Uterus (tissue), 4 donors: Measurements from ENCODE around the gene CFAP74. TPM values are rescaled to one million over a fixed set of nuclear protein-coding genes. Genes with fewer than 3 reads are reported as not detected.
A peak's percentile ranks its signal among the peaks of the same experiment; 100 is the strongest.

Experiments
- DNase-seq, 2 donors: peaks; one replicate each; pipeline ENCODE4 v3.0.0-alpha.2; 2019 to 2020
- H3K27ac ChIP-seq, 2 donors: fragments of 200-600 bp; sonication (generic); 1 replicate in 1 of 2; 2 replicates in 1 of 2; pipeline ENCODE4 v1.5.1; 2016 to 2018
- H3K27me3 ChIP-seq, 2 donors: fragments of 200-600 bp; sonication (generic); one replicate each; pipeline ENCODE4 v1.5.1; 2018 to 2019; ENCODE audit warnings: control low read depth in 1 of 2
- H3K36me3 ChIP-seq, 2 donors: fragments of 200-600 bp; sonication (generic); one replicate each; pipeline ENCODE4 v1.5.1; 2019; ENCODE audit warnings: control low read depth in 1 of 2
- H3K4me1 ChIP-seq, 2 donors: fragments of 200-600 bp; sonication (generic); one replicate each; pipeline ENCODE4 v1.5.1; 2018 to 2019; ENCODE audit warnings: control low read depth in 1 of 2
- H3K4me3 ChIP-seq, 2 donors: fragments of 200-600 bp; sonication (generic); 1 replicate in 1 of 2; 2 replicates in 1 of 2; pipeline ENCODE4 v1.5.1; 2018 to 2019; ENCODE audit warnings: mild to moderate bottlenecking in 1 of 2
- H3K9me3 ChIP-seq, 2 donors: fragments of 200-600 bp; sonication (generic); one replicate each; pipeline ENCODE4 v1.5.1; 2019; ENCODE audit warnings: control low read depth in 1 of 2
- CTCF ChIP-seq, 4 experiments: fragments of 200-600 bp in 2 of 4; fragments of 450-650 bp in 2 of 4; sonication (generic) in 2 of 4; IDR thresholded peaks; one replicate each; pipeline ENCODE4 v1.5.1; 2016 to 2019; ENCODE audit warnings: antibody characterized with exemption in 4 of 4, mild to moderate bottlenecking in 2 of 4, moderate library complexity in 1 of 4
- POLR2A ChIP-seq, 2 donors: fragments of 450-650 bp; IDR thresholded peaks; one replicate each; pipeline ENCODE4 v1.6.1; 2016; ENCODE audit warnings: antibody characterized with exemption in 2 of 2, mild to moderate bottlenecking in 1 of 2, moderate library complexity in 1 of 2
- intact Hi-C: fragments of 100-400 bp; cut with DNase I; formaldehyde crosslinking; loops from one replicate; pipeline ENCODE4 v1.15.1; 2023; ENCODE audit warnings: low total_unique reads
- total RNA-seq, 4 donors: library from RNA; depleted of rRNA in 3 of 4; stranded (reverse); fragments of >200 nt in 3 of 4; gene quantifications; one replicate each; pipeline versions ENCODE4 v1.1.0 to v1.2.4, GENCODE V29; 2014 to 2023
- donor health status: DM: yes; HTN: yes; CAD: no.

Gene CFAP74
- total RNA-seq, 4 donors from 2014 or later = 0.64 to 1.0 TPM; not detected in 2

- Histone ChIP-seq H3K4me3 (no peak overlapping the region), H3K36me3 (no peaks in the 10 kb centered on the region), H3K4me1 (no peaks in the 10 kb centered on the region), H3K9me3 (no peaks in the 10 kb centered on the region), H3K27me3 (no peaks in the 10 kb centered on the region), H3K27ac (no peak overlapping the region)
- TF ChIP-seq POLR2A (IDR thresholded peaks at IDR 0.05) = no peak
- intact Hi-C loops = no loop called here
- DNase-seq = no peak
These were observed 42.9 kb downstream of the CFAP74 start for GRCh38 chr1:1960480-1961196.

- Histone ChIP-seq H3K4me1 (no peaks in the 10 kb centered on the region), H3K4me3 (no peak overlapping the region), H3K27ac (no peak overlapping the region), H3K27me3 (no peaks in the 10 kb centered on the region), H3K36me3 (no peaks in the 10 kb centered on the region), H3K9me3 (no peaks in the 10 kb centered on the region)
- DNase-seq = peak; percentile 44 to 73
- intact Hi-C loops = no loop called here
- no peak for TF ChIP-seq POLR2A (IDR thresholded peaks at IDR 0.05)
- TF ChIP-seq CTCF (IDR thresholded peaks at IDR 0.05) = peak; percentile 40 to 72 (median 54)
These were observed 43.6 kb downstream of the CFAP74 start for GRCh38 chr1:1959840-1960479.

DNA sequence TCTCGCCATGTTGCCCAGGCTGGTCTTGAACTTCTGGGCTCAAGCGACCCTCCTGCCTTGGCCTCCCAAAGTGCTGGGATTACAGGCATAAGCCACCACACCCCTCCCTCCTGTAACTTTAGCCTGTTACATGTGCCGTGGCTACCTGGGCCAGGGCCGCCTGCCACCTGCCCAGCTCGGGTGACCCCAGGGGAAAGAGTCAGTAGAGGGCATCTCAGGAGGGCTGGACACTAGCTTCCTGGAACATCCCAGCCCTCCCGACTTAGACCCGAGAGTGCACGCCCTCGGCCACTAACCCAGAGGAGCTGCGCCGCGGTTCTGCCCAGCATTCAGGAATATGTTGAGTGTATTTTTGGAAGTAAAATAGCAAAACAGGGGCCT lies 44.1 kb downstream of the CFAP74 start:
- Histone ChIP-seq H3K27me3 (no peaks in the 10 kb centered on the region), H3K27ac (no peak overlapping the region), H3K36me3 (no peaks in the 10 kb centered on the region), H3K9me3 (no peaks in the 10 kb centered on the region), H3K4me3 (no peak overlapping the region), H3K4me1 (no peaks in the 10 kb centered on the region)
- no peak for DNase-seq
- no peak for TF ChIP-seq CTCF (IDR thresholded peaks at IDR 0.05)
- no peak for TF ChIP-seq POLR2A (IDR thresholded peaks at IDR 0.05)
- intact Hi-C loops = no loop called here

GRCh38 chr1:1958071-1958541 lies 45.5 kb downstream of the CFAP74 start:
- H3K4me3 ChIP-seq = no peak overlapping the region

GRCh38 chr1:1957533-1957961 lies 46.0 kb downstream of the CFAP74 start:
- Histone ChIP-seq H3K27ac (no peak overlapping the region), H3K4me1 (no peaks in the 10 kb centered on the region), H3K9me3 (no peaks in the 10 kb centered on the region), H3K4me3 (no peak overlapping the region), H3K27me3 (no peaks in the 10 kb centered on the region), H3K36me3 (no peaks in the 10 kb centered on the region)
- no peak for DNase-seq
- intact Hi-C loops = no loop called here
- TF ChIP-seq POLR2A (IDR thresholded peaks at IDR 0.05) (no peak), CTCF (IDR thresholded peaks at IDR 0.05) (no peak)

More at GRCh38 chr1:1958071-1958541, 45.5 kb downstream of the CFAP74 start:
- no peak overlapping the region for H3K27ac ChIP-seq
- H3K27me3 ChIP-seq = no peaks in the 10 kb centered on the region
- TF ChIP-seq POLR2A (IDR thresholded peaks at IDR 0.05) = no peak
- TF ChIP-seq CTCF (IDR thresholded peaks at IDR 0.05) = no peak
- no peak for DNase-seq
- intact Hi-C loops = no loop called here
- H3K36me3 ChIP-seq = no peaks in the 10 kb centered on the region
- no peaks in the 10 kb centered on the region for H3K4me1 ChIP-seq
- no peaks in the 10 kb centered on the region for H3K9me3 ChIP-seq
